HG03521 (cell line): ENCODE data around the gene FAM131B.
"Not testable (repeated sequence)": the region's sequence is repeated elsewhere in the genome, so short reads cannot be mapped to it uniquely, and the experiment has no call there.

ENCODE experiments used
- ATAC-seq: cut with Tn5 transposase; IDR thresholded peaks from one replicate; pipeline ENCODE4 v1.9.1; 2021; ENCODE audit warnings: mild to moderate bottlenecking, moderate library complexity; ENCODE audit not compliant: unreplicated experiment

The FAM131B gene

DNA sequence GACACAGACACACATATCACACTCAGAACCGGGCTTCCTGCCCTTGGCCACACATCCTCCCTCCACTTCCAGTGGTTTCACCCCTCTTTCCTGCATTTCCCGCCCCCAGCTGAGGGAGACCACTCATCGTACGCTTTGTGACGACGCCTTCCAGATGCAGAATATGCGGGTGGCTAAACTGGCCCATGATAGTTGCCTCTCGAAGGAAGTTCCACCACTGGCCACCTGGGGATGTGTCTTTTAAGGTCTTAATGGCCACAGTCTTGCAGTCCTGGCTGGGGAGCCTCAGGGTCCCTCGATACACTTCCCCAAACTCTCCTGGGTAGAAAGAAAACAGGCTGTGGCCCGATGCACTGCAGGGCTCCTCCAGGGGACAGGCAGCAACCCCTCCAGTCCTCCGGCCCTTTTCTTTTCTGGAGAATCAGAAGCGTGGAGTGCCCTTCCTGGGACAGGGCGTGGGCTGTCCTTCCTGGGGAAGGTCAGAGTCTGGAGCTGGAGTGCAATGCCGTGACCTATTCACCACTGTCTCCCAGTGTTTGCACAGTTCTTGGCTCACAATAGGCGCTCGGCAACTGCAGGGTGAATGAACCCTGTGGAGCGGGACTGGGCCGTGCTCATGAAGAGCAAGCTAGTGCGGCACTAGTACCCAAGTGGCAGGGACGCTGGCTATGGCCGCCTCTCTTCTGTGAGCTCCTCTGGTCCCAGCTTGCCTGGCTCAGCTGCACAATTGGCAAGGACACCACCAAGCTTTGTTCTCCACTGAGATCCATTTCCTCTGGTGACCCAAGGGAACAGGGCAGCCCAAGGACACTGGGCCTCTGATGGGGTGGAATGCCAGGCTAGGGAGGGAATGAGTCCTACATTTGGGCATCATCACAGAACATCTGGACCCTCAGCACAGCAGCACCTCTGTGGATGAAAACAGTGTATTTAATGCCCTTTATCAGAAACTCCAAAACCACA is 33.0 kb upstream of the FAM131B start:
- ATAC-seq = no peak

DNA sequence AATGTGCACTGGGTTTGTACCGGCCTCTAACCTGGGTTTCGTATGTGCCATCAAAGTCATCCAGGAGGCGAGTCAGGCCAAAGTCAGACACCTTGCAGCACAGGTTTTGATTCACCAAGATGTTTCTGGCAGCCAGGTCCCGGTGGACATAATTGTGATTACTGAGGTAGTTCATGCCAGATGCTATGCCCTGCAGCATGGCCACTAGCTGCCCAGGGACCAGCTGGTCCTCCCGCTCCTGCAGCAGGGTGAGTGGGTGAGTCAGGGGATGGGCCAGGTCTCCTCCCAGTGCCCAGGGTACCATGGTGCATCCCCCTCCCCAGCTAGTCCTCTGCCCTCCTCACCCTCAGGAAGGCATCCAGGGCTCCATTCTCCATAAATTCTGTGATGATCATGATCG is 32.3 kb upstream of the FAM131B start:
- no peak for ATAC-seq

GRCh38 chr7:143394068-143394467 is 31.6 kb upstream of the FAM131B start:
- no peak for ATAC-seq

- no peak for ATAC-seq
These were observed 30.9 kb upstream of the FAM131B start for GRCh38 chr7:143393267-143394041.

DNA sequence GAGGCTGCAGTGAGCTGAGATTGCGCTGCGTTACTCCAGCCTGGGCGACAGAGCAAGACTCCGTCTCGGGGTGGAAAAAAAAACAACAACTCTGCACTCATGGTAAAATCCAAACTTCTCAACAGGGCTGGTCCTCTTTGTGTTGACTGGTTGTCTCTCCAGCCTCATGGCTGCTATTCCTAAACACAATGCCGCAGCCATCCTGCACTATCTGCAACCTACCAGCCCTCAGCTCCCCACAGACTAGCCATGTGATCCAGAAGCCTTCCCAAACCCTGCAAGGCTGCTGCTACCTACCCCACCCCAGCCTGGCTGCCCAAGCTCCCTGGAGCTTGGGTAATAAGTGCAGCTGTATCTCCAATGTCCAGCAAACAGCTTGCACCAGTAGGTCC is 30.4 kb upstream of the FAM131B start:
- ATAC-seq = no peak

DNA sequence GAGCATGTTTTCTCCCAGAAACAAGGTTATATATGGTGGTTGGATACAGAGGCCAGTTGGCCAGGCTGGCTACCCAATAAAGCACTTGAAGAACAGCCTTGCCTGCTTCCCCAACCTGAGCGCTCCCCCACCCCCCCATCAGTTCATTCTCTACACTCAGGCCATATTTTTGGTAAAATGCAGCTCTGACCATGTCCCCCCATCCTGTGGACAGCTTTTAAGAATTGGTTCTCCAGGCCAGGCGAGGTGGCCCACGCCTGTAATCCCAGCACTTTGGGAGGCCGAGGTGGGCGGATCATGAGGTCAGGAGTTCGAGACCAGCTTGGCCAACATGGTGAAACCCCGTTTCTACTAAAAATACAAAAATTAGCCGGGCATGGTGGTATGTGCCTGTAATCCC is 29.9 kb upstream of the FAM131B start:
- ATAC-seq = not testable (repeated sequence)

DNA sequence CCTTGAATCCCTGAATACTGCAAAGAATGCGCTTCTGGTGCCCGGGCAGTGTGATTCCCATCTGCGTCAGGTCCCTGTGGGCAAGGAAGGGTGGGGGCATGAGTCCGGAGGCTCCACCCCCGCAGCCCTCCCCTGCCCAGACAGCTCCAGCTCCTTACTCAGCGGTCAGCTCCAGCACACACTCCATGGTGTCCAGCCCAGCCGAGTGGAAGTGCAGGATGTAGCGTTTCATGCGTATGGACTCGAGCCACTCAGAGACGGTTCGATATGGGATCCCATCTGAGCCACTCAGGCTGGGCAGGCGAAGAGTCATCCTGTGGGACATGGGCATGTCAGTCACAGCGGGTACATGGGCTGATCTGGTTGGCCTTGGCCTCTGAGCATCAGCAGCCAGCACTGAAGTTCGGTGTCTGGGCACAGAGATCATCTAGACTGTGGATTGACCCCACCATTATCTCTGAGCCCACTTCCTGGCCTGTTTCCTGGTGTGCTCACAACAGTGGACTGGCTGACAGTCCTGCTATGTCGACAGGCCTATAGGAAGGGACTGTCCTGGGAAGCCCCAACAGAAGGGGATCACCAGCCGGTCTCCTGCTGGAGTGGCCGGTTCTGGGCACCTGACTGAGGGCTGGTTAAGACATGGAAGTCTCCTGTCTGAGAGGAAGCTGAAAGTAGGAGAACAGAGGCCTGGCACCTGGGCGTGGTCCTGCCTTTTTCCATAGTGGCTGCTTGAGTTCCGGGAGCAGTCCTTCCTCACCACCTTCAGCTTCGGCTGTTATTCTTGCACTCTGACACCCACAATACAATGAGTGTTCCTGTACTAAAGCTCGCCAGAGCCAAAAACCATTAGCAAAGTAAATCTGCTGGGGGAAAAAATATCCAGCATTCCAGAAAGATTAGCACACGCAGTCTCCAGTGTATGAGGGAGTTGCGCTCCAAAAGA is 29.2 kb upstream of the FAM131B start:
- no peak for ATAC-seq

DNA sequence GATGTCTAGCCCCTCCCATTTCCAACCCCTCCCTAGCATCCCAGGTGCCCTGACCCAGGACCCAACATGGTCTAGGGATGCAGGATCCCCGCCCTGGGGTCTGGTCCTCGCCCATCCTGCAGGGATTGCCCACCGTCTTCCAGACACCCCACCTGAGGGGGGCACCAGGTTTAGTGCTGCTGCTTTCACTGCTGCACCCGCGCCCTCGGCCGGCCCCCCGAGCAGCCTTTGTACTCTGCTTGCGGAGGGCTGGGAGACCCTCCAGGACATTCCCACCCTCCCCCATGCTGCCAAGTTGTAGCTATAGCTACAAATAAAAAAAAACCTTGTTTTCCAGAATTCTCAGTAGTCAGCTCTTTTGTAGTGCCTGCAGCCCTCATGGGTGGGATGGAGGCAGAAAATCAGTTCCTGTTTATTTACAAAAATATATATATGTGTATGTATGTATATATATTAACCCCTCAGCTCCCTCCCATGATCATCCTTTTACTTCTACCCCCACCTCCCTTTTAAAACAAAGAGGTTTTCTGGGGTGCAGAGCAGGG is 28.3 kb upstream of the FAM131B start:
- ATAC-seq = no peak

DNA sequence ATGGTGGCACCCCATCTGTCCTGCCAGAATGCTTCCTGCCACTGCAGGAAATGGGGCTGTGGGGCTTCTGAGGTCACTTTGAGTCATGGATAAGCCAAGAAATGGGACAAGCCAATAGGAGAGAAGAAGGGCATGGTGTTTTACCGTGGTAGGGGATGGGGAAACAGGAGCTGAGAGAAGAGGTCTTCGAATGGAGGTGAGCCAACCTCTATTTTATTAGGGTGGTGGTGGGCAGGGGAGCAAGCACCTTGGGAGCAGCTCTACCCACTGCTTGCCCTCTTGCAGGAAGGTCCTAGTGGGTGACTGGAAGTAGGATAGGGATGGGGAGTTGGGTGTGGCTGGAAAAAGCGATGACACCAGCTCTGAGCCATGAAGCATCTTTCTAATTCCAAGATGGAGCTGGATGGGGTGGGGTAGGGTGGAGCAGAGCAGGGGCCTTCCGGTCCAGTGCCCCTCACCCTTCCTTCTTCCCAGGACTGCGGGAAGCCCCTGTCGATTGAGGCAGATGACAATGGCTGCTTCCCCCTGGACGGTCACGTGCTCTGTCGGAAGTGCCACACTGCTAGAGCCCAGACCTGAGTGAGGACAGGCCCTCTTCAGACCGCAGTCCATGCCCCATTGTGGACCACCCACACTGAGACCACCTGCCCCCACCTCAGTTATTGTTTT is 27.7 kb upstream of the FAM131B start:
- ATAC-seq = no peak

DNA sequence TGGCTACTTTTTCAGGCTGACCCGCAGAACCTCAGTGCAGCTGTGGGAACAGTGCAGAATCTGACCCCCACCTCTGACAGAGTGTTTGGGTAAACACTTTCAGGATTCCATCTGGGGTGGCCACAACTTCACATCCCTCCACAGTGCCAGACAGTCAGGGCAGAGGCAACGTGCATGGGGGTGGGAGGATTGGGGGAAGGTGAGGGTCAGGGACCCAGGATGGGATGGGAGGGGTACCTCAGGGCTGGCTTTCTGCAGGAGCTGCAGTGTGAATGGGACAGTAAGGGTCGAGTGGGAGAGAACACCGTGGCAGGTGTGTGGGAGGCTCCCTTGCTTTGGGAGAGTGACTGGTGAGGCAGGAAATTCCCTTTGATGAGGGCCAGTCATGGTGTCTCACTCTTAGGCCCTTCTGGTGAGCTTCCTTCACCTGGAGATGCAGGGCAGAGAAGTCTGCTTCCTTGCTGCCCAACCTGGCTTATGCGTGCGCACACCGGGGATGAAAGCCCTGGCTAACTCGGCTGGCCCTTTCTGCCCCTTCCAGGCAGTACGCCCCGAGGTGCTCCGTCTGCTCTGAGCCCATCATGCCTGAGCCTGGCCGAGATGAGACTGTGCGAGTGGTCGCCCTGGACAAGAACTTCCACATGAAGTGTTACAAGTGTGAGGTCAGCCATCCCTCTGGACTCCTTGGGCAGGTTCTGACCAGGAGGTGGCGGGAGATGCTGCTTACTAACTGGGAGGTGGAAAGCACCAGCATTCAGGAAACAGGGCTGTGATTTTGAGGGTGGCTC is 27.0 kb upstream of the FAM131B start:
- no peak for ATAC-seq

GRCh38 chr7:143388491-143389101 is 26.1 kb upstream of the FAM131B start:
- ATAC-seq = no peak

GRCh38 chr7:143388051-143388450 is 25.5 kb upstream of the FAM131B start:
- no peak for ATAC-seq

DNA sequence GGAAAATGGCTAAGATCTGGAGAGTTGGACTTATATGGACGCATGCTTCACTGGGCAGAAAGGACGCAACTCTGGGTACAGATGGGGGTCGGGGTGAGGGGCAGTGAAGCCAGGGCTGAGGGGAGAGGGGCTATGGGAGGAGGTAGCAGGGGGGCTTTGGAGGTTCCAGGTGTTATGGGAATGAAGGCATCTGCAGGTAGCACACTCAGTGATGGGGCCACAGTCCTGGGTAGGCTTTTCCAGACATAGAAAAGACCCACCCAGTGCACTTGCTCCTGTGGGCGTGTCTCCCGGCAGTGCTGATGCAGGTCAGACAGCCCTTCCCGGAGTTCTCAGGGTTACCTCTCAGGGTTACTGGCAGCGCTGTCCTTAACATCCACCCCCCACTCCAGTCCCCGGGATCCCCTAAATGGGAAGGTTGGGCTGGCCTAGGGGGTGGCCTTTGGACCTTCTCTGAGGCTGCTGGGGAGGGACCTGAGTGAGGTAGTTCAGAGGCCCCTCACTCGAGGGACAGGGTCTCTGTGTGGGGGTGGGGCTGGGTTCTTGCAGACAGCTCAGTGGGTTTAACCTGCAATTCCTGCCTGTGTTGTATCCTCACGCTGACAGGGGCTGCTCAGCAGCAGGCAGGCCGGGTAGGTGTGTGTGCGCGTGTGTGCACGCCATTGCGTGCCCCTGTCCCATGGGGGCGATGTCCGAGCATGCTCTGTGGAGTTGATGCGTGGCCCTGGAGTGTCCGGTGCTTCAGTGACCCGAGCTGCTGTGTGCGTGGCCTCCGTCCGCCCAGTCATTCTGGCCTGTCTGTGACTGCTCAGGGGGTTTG is 24.9 kb upstream of the FAM131B start:
- ATAC-seq = no peak

GRCh38 chr7:143385891-143386781 is 23.6 kb upstream of the FAM131B start:
- peak; percentile 49 for ATAC-seq

DNA sequence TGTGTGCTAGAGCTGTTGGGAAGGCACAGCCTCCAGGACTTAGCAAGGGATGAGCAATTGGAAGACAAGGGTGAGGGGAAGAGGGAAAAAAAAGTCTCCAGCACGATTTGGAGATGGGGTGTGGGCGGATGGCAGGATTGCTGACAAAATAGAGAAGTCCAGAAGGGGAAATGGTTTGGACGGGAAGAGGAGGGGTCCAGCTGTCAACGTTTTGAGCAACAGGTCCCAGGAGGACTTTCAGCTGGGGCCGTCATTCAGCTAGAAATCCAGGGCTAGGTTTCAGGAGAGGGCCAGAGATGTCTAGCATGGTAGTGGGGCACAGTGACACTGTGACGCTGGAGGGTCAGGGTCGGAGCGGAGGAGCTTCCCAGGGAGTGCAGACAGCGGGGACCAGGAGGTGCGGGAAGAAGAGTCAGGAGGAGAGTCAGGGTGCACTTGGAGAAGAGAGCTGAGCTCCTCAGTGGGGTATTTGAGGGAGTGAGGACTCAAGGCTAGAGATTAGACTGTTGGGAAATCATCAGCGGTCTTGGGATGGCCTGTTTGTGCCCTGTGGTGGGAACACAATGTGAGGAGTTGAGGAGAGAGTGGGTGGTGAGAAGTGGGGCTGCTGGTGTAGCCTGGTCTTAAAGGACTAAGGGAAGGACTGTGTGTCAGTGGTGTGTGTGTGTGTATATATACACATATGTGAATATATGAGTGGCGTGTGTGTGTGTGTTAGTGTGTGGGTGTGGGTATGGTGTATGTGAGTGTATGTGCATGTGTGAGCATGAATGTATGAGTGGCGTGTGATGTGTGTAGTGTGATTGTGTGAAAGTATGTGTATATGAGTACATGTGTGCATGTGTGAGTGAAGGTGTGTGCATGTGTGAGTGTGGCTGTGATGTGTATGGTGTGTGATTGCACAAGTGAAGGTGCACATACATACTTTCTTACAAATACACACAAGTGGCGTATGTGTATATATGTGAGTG is 22.4 kb upstream of the FAM131B start:
- ATAC-seq = no peak

GRCh38 chr7:143384148-143384547 is 21.6 kb upstream of the FAM131B start:
- ATAC-seq = no peak
